ENCODE data around the gene TTC7B.

GRCh38 chr14:90560558-90560957 is 255.7 kb downstream of the TTC7B start:
- TF ChIP-seq, protein P1, sequence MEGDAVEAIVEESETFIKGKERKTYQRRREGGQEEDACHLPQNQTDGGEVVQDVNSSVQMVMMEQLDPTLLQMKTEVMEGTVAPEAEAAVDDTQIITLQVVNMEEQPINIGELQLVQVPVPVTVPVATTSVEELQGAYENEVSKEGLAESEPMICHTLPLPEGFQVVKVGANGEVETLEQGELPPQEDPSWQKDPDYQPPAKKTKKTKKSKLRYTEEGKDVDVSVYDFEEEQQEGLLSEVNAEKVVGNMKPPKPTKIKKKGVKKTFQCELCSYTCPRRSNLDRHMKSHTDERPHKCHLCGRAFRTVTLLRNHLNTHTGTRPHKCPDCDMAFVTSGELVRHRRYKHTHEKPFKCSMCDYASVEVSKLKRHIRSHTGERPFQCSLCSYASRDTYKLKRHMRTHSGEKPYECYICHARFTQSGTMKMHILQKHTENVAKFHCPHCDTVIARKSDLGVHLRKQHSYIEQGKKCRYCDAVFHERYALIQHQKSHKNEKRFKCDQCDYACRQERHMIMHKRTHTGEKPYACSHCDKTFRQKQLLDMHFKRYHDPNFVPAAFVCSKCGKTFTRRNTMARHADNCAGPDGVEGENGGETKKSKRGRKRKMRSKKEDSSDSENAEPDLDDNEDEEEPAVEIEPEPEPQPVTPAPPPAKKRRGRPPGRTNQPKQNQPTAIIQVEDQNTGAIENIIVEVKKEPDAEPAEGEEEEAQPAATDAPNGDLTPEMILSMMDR (IDR thresholded peaks at IDR 0.05; ENCODE audit: insufficient read depth, low read length): no peak
- TF ChIP-seq POLR2AphosphoS5 (IDR thresholded peaks at IDR 0.05; ENCODE audit: low read depth): no peak
- TF ChIP-seq SPI1 (IDR thresholded peaks at IDR 0.05; ENCODE audit: borderline replicate concordance, low read depth): no peak
- TF ChIP-seq GABPA (IDR thresholded peaks at IDR 0.05; ENCODE audit: low read depth): no peak

Measured in HL-60 (cell line).